GM23248 (cell line): ENCODE measurements around the gene OCSTAMP.

Experiments used
- EZH2 ChIP-seq: fragments of 200-600 bp; sonication (generic); IDR thresholded peaks from 2 replicates; pipeline ENCODE4 v1.6.1; 2018; ENCODE audit warnings: antibody characterized with exemption, mild to moderate bottlenecking; ENCODE audit not compliant: insufficient read depth, poor library complexity, severe bottlenecking
- EZH2phosphoT487 ChIP-seq: fragments of 200-600 bp; sonication (generic); IDR thresholded peaks from 2 replicates; pipeline ENCODE4 v1.6.1; 2018; ENCODE audit warnings: antibody characterized with exemption, moderate library complexity, mild to moderate bottlenecking, low read depth; ENCODE audit not compliant: insufficient read depth

GRCh38 chr20:46572790-46573189, 22.3 kb upstream of the OCSTAMP start:
- TF ChIP-seq EZH2phosphoT487 (no peak), EZH2 (no peak)
